Keratinocyte (primary cell): ENCODE data around the gene DPF3. TPM values are rescaled to one million over a fixed set of nuclear protein-coding genes. Genes with fewer than 3 reads are reported as not detected.

Experiments used
- DNase-seq: peaks from one replicate; pipeline ENCODE4 v3.0.0-alpha.2; 2011; ENCODE audit warnings: low read depth, missing footprints, low spot score
- FAIRE-seq: peaks from 2 replicates; lab custom pipeline; 2011; peaks lifted over from hg19 to GRCh38; lab: Jason Lieb, UNC
- H2AFZ ChIP-seq: 2 replicates; pipeline ENCODE4 v1.6.0; 2012; ENCODE audit warnings: low read length, control low read depth, inconsistent platforms; ENCODE audit not compliant: control insufficient read depth
- H3K27ac ChIP-seq: 2 replicates; pipeline ENCODE4 v1.5.1; 2011; ENCODE audit warnings: low read length; ENCODE audit not compliant: control insufficient read depth, insufficient read depth
- H3K27me3 ChIP-seq: 3 replicates; pipeline ENCODE4 v1.6.0; 2011; ENCODE audit warnings: low read length; ENCODE audit not compliant: control insufficient read depth, insufficient read depth; ENCODE audit errors: extremely low read depth
- H3K36me3 ChIP-seq, 2 experiments: 2 replicates in 1 of 2; 3 replicates in 1 of 2; pipeline ENCODE4 v1.5.1; 2011; ENCODE audit warnings: low read length in 2 of 2, mild to moderate bottlenecking in 1 of 2; ENCODE audit not compliant: control insufficient read depth in 2 of 2, insufficient read depth in 2 of 2; ENCODE audit errors: extremely low read depth in 1 of 2
- H3K4me1 ChIP-seq: 3 replicates; pipeline ENCODE4 v1.5.1; 2011; ENCODE audit warnings: low read length; ENCODE audit not compliant: control insufficient read depth, insufficient read depth; ENCODE audit errors: extremely low read depth
- H3K4me2 ChIP-seq: 3 replicates; pipeline ENCODE4 v1.6.0; 2011; ENCODE audit warnings: low read depth, low read length; ENCODE audit not compliant: control insufficient read depth, insufficient read depth; ENCODE audit errors: extremely low read depth
- H3K4me3 ChIP-seq, 3 experiments: fragments of 200-600 bp in 1 of 3; sonication (generic) in 1 of 3; 2 replicates in 2 of 3; 3 replicates in 1 of 3; pipeline ENCODE4 v1.5.1; 2011 to 2016; ENCODE audit warnings: low read length in 3 of 3, mild to moderate bottlenecking in 3 of 3, control low read depth in 2 of 3, inconsistent platforms in 1 of 3, low read depth in 1 of 3, mixed read lengths in 1 of 3, mixed run types in 1 of 3, moderate library complexity in 1 of 3; ENCODE audit not compliant: control insufficient read depth in 2 of 3, insufficient read depth in 2 of 3; ENCODE audit errors: extremely low read depth in 1 of 3
- H3K79me2 ChIP-seq: 2 replicates; pipeline ENCODE4 v1.6.0; 2012; ENCODE audit warnings: low read length; ENCODE audit not compliant: control insufficient read depth, insufficient read depth
- H3K9ac ChIP-seq: 3 replicates; pipeline ENCODE4 v1.6.0; 2011; ENCODE audit warnings: low read length; ENCODE audit not compliant: control insufficient read depth, insufficient read depth; ENCODE audit errors: extremely low read depth
- H3K9me1 ChIP-seq: 3 replicates; pipeline ENCODE4 v1.6.0; 2011; ENCODE audit warnings: low read length; ENCODE audit not compliant: control insufficient read depth, insufficient read depth; ENCODE audit errors: extremely low read depth
- H3K9me3 ChIP-seq: 2 replicates; pipeline ENCODE4 v1.5.1; 2012; ENCODE audit warnings: low read depth, low read length; ENCODE audit not compliant: control insufficient read depth
- H4K20me1 ChIP-seq: 3 replicates; pipeline ENCODE4 v1.6.0; 2011; ENCODE audit warnings: low read length; ENCODE audit not compliant: control insufficient read depth, insufficient read depth; ENCODE audit errors: extremely low read depth
- CTCF ChIP-seq, 3 experiments: IDR thresholded peaks in 1 of 3; conservative IDR thresholded peaks in 1 of 3; optimal IDR thresholded peaks in 1 of 3; 2 replicates in 2 of 3; 3 replicates in 1 of 3; pipeline versions ENCODE3 to v1.5.1; 2011; ENCODE audit warnings: low read length in 3 of 3, mild to moderate bottlenecking in 3 of 3, moderate library complexity in 2 of 3, control low read depth in 1 of 3, inconsistent platforms in 1 of 3; ENCODE audit not compliant: insufficient read depth in 2 of 3; ENCODE audit errors: extremely low read depth in 1 of 3
- EZH2 ChIP-seq: IDR thresholded peaks from one replicate; pipeline ENCODE4 v1.6.1; 2012; ENCODE audit warnings: inconsistent platforms, mild to moderate bottlenecking, low read length, moderate library complexity
- dilution Hi-C: fragments of 300-500 bp; cut with MboI; formaldehyde crosslinking; loops from one replicate; pipeline ENCODE4 v1.7.0; 2020; ENCODE audit warnings: low sequenced_read_pairs; ENCODE audit not compliant: extremely low pct_ligation_motif_present
- polyA plus RNA-seq, 5 experiments: library from polyadenylated mRNA; depleted of rRNA in 3 of 5; stranded (reverse) in 3 of 5; stranded (forward) in 1 of 5; unstranded in 1 of 5; fragments of >200 nt; gene quantifications; 1 replicate in 1 of 5; 2 replicates in 3 of 5; 3 replicates in 1 of 5; pipeline versions ENCODE4 v1.2.1 to v1.2.3, GENCODE V29; 2011 to 2012; ENCODE audit warnings: missing spikeins in 2 of 5, low read depth in 1 of 5, low replicate concordance in 1 of 5

DPF3 gene
- polyA plus RNA-seq, 1 donor (not counting 4 experiments of a cell fraction or from before 2014, with no cell fraction given), result 1.1 TPM

GRCh38 chr14:72737560-72737943, 156.3 kb downstream of the DPF3 start:
- Histone ChIP-seq H3K27ac (no peak overlapping the region), H3K4me2 (no peak overlapping the region), H3K9me1 (no peaks in the 10 kb centered on the region), H3K4me1 (no peaks in the 10 kb centered on the region), H3K27me3 (peaks cover under 1% of the 10 kb centered on the region), H3K79me2 (no peaks in the 10 kb centered on the region), H3K9ac (no peak overlapping the region), H3K4me3 (no peak overlapping the region), H2AFZ (no peak overlapping the region), H3K9me3 (no peaks in the 10 kb centered on the region), H4K20me1 (no peaks in the 10 kb centered on the region), H3K36me3 (no peaks in the 10 kb centered on the region)
- no peak for TF ChIP-seq CTCF (optimal IDR thresholded peaks at IDR 0.05 in 1 of 3, IDR thresholded peaks at IDR 0.05 in 1 of 3, conservative IDR thresholded peaks at IDR 0.05 in 1 of 3; ENCODE audit: extremely low read depth in 1 of 3, insufficient read depth in 2 of 3, low read length in 3 of 3)
- TF ChIP-seq EZH2, result no peak
- dilution Hi-C loops, result no loop called here
- FAIRE-seq, result no peak
- no peak for DNase-seq

- Histone ChIP-seq H3K9me1 (no peaks in the 10 kb centered on the region), H3K27ac (no peak overlapping the region), H3K4me1 (no peaks in the 10 kb centered on the region), H3K79me2 (no peaks in the 10 kb centered on the region), H3K9ac (no peak overlapping the region), H3K4me3 (no peak overlapping the region), H2AFZ (no peak overlapping the region), H3K36me3 (no peaks in the 10 kb centered on the region), H3K4me2 (no peak overlapping the region), H4K20me1 (no peaks in the 10 kb centered on the region), H3K9me3 (no peaks in the 10 kb centered on the region), H3K27me3 (peaks cover 6% of the 10 kb centered on the region)
- dilution Hi-C loops, result no loop called here
- FAIRE-seq (no peak), DNase-seq (no peak)
- TF ChIP-seq CTCF (optimal IDR thresholded peaks at IDR 0.05 in 1 of 3, IDR thresholded peaks at IDR 0.05 in 1 of 3, conservative IDR thresholded peaks at IDR 0.05 in 1 of 3; ENCODE audit: extremely low read depth in 1 of 3, insufficient read depth in 2 of 3, low read length in 3 of 3) (no peak), EZH2 (no peak)
Observed at GRCh38 chr14:72736786-72737559, 156.9 kb downstream of the DPF3 start.
